ENCODE results near the gene TTLL10.

GRCh38 chr1:1239614-1240347 is 66.1 kb downstream of the TTLL10 start:
- TF ChIP-seq CTCF (conservative IDR thresholded peaks at IDR 0.05; ENCODE audit: low read depth, low read length): no peak
- no peak for TF ChIP-seq RCOR1 (IDR thresholded peaks at IDR 0.05; ENCODE audit: insufficient replicate concordance, low read length)
- TF ChIP-seq RAD21 (IDR thresholded peaks at IDR 0.05; ENCODE audit: low read length): no peak
- TF ChIP-seq MXI1 (IDR thresholded peaks at IDR 0.05; ENCODE audit: borderline replicate concordance, low read depth, low read length): no peak
